IMR-90 (cell line): ENCODE results near the gene PAX8. TPM values are rescaled to one million over a fixed set of nuclear protein-coding genes. Genes with fewer than 3 reads are reported as not detected.
"Not testable (repeated sequence)": the region's sequence is repeated elsewhere in the genome, so short reads cannot be mapped to it uniquely, and the experiment has no call there.

ENCODE experiments used
- ATAC-seq: fragments of 200-7000 bp; cut with Tn5 transposase; 2 replicates; pipeline ENCODE4 v1.9.1; 2020; ENCODE audit warnings: low read depth, mild to moderate bottlenecking, moderate library complexity
- BruUV-seq: library from RNA; stranded (reverse); fragments of 400-500 nt; replicated peaks from 2 replicates; lab custom pipeline; 2021; lab: Mats Ljungman, UMichigan
- CTCF ChIA-PET: fragments of 300-600 bp; formaldehyde crosslinking; extraction: SDS; loops from one replicate; lab custom pipeline; 2021; ENCODE audit warnings: antibody characterized with exemption; lab: Yijun Ruan, JAX
- POLR2A ChIA-PET: fragments of 300-600 bp; sonication (Branson Sonifier 250); formaldehyde crosslinking; loops from one replicate; lab custom pipeline; 2022; ENCODE audit warnings: antibody characterized with exemption; ENCODE audit not compliant: unreplicated experiment; lab: Charles Lee
- DNase-seq: peaks from one replicate; pipeline ENCODE4 v3.0.0; 2013
- H2AFZ ChIP-seq: replicated peaks from 2 replicates; pipeline ENCODE3; 2013; ENCODE audit warnings: low read length, mild to moderate bottlenecking; ENCODE audit not compliant: poor library complexity
- H2AK5ac ChIP-seq: 2 replicates; pipeline ENCODE4 v1.6.1; 2013; ENCODE audit warnings: low read depth, low read length, inconsistent platforms
- H2AK9ac ChIP-seq: replicated peaks from 2 replicates; pipeline ENCODE3; 2013; ENCODE audit warnings: mild to moderate bottlenecking, low read depth, low read length, moderate library complexity; ENCODE audit not compliant: poor library complexity
- H2BK120ac ChIP-seq: 2 replicates; pipeline ENCODE4 v1.6.1; 2013; ENCODE audit warnings: low read depth, low read length, inconsistent platforms
- H2BK15ac ChIP-seq: 3 replicates; pipeline ENCODE4 v1.6.1; 2013; ENCODE audit warnings: low read depth, low read length, inconsistent platforms
- H2BK20ac ChIP-seq: 2 replicates; pipeline ENCODE4 v1.6.1; 2013; ENCODE audit warnings: low read depth, mild to moderate bottlenecking, inconsistent platforms, low read length, moderate library complexity
- H2BK5ac ChIP-seq: 2 replicates; pipeline ENCODE4 v1.6.1; 2013; ENCODE audit warnings: mild to moderate bottlenecking, low read depth, low read length, inconsistent platforms; ENCODE audit not compliant: poor library complexity, severe bottlenecking
- H3K14ac ChIP-seq: replicated peaks from 2 replicates; pipeline ENCODE4 v1.6.1; 2013; ENCODE audit warnings: low read depth, low read length, inconsistent platforms
- H3K18ac ChIP-seq: 2 replicates; pipeline ENCODE4 v1.6.1; 2013; ENCODE audit warnings: low read depth, low read length, control low read depth
- H3K23ac ChIP-seq: 2 replicates; pipeline ENCODE4 v1.6.1; 2013; ENCODE audit warnings: low read depth, low read length, inconsistent platforms
- H3K27ac ChIP-seq: 2 replicates; pipeline ENCODE4 v1.5.1; 2013; ENCODE audit warnings: mild to moderate bottlenecking, control low read depth, low read length; ENCODE audit not compliant: insufficient read depth
- H3K27me3 ChIP-seq: 2 replicates; pipeline ENCODE4 v1.6.1; 2013; ENCODE audit warnings: low read length; ENCODE audit not compliant: control insufficient read depth, insufficient read depth
- H3K36me3 ChIP-seq: 2 replicates; pipeline ENCODE4 v1.6.1; 2013; ENCODE audit warnings: low read length, mixed read lengths; ENCODE audit not compliant: control insufficient read depth, insufficient read depth
- H3K4ac ChIP-seq: 2 replicates; pipeline ENCODE4 v1.6.1; 2013; ENCODE audit warnings: low read depth, low read length, inconsistent platforms
- H3K4me1 ChIP-seq: 2 replicates; pipeline ENCODE4 v1.6.1; 2013; ENCODE audit warnings: low read length, mixed read lengths; ENCODE audit not compliant: control insufficient read depth, insufficient read depth
- H3K4me2 ChIP-seq: 2 replicates; pipeline ENCODE4 v1.6.1; 2013; ENCODE audit warnings: low read depth, mild to moderate bottlenecking, control low read depth, low read length, moderate library complexity
- H3K4me3 ChIP-seq: 2 replicates; pipeline ENCODE4 v1.5.1; 2013; ENCODE audit warnings: low read depth, mild to moderate bottlenecking, control low read depth, low read length, moderate library complexity; ENCODE audit not compliant: insufficient read depth
- H3K56ac ChIP-seq: 2 replicates; pipeline ENCODE4 v1.6.1; 2013; ENCODE audit warnings: low read length, inconsistent platforms; ENCODE audit not compliant: insufficient read depth; ENCODE audit errors: extremely low read depth
- H3K79me1 ChIP-seq, 2 experiments: 2 replicates each; pipeline ENCODE4 v1.6.1; 2013; ENCODE audit warnings: low read length in 2 of 2, inconsistent platforms in 1 of 2, low read depth in 1 of 2
- H3K9ac ChIP-seq: 2 replicates; pipeline ENCODE4 v1.6.1; 2013; ENCODE audit warnings: low read depth, low read length, control low read depth
- H3K9me1 ChIP-seq: 2 replicates; pipeline ENCODE4 v1.6.1; 2013; ENCODE audit warnings: low read length, inconsistent platforms; ENCODE audit not compliant: insufficient read depth
- H3K9me3 ChIP-seq: 2 replicates; pipeline ENCODE4 v1.6.1; 2013; ENCODE audit warnings: low read length; ENCODE audit not compliant: control insufficient read depth, insufficient read depth
- H4K20me1 ChIP-seq: 2 replicates; pipeline ENCODE4 v1.6.1; 2013; ENCODE audit warnings: low read length, inconsistent platforms; ENCODE audit not compliant: insufficient read depth
- H4K5ac ChIP-seq: 2 replicates; pipeline ENCODE4 v1.6.1; 2013; ENCODE audit warnings: mild to moderate bottlenecking, low read depth, low read length, control low read depth
- H4K8ac ChIP-seq, 2 experiments: 2 replicates each; pipeline ENCODE4 v1.6.1; 2013; ENCODE audit warnings: low read depth in 2 of 2, low read length in 2 of 2, control low read depth in 1 of 2, inconsistent platforms in 1 of 2
- H4K91ac ChIP-seq: 2 replicates; pipeline ENCODE4 v1.6.1; 2013; ENCODE audit warnings: low read depth, low read length, inconsistent platforms; ENCODE audit not compliant: insufficient read depth
- WGBS, 2 experiments: methylation state at CpG; one replicate each; pipeline versions ENCODE4 v1.1.5 to v1.1.7; 2013; ENCODE audit warnings: missing lambda C conversion rate in 2 of 2; ENCODE audit not compliant: insufficient read length in 1 of 2; ENCODE audit errors: extremely low coverage in 2 of 2; 5-methylcytosine and 5-hydroxymethylcytosine counted together
- dilution Hi-C: fragments of 300-500 bp; cut with HindIII; formaldehyde crosslinking; loops from one replicate; pipeline ENCODE4 v1.14.3; 2018; ENCODE audit warnings: low sequenced_read_pairs; ENCODE audit not compliant: unreplicated experiment
- in situ Hi-C: fragments of 300-500 bp; cut with MboI; formaldehyde crosslinking; loops from 3 replicates; pipeline ENCODE4 v1.14.3; 2019; ENCODE audit warnings: low sequenced_read_pairs, inconsistent platforms, mixed read lengths
- intact Hi-C: fragments of 100-400 bp; cut with micrococcal nuclease; formaldehyde crosslinking; loops from 2 replicates; pipeline ENCODE4 v1.10.0; 2022
- polyA plus RNA-seq, 3 experiments: library from polyadenylated mRNA; depleted of rRNA; stranded (reverse); fragments of >200 nt; gene quantifications; 2 replicates each; pipeline ENCODE4 v1.2.3, GENCODE V29; 2012; ENCODE audit warnings: low replicate concordance in 1 of 3
- total RNA-seq: library from RNA; depleted of rRNA; stranded (reverse); fragments of >200 nt; gene quantifications from 2 replicates; pipeline ENCODE4 v1.2.3, GENCODE V29; 2012

The PAX8 gene
- total and polyA plus RNA-seq, 2 of the 4 experiments (the other 2 are of a cell fraction) = 0.18 to 1.5 TPM

- H3K4me2 ChIP-seq, H2BK20ac ChIP-seq, H3K14ac ChIP-seq, H3K79me1 ChIP-seq, dilution Hi-C loops, POLR2A ChIA-PET, ATAC-seq, CTCF ChIA-PET, intact Hi-C loops, H2AFZ ChIP-seq, H2BK120ac ChIP-seq, H3K4me3 ChIP-seq, H4K8ac ChIP-seq, H4K20me1 ChIP-seq, H3K23ac ChIP-seq, H2BK5ac ChIP-seq, DNase-seq, H4K91ac ChIP-seq, H3K27ac ChIP-seq, H3K9ac ChIP-seq, H2AK5ac ChIP-seq, BruUV-seq, H2BK15ac ChIP-seq, H3K9me3 ChIP-seq, H2AK9ac ChIP-seq, H3K4ac ChIP-seq, H3K36me3 ChIP-seq, in situ Hi-C loops, H3K56ac ChIP-seq, H3K18ac ChIP-seq, H4K5ac ChIP-seq, H3K4me1 ChIP-seq: not testable (repeated sequence)
- peaks cover 28% of the 10 kb centered on the region for H3K27me3 ChIP-seq
- WGBS, 2 experiments = no CpG with 5 or more reads among the region's 5 CpGs
- peaks cover 12% of the 10 kb centered on the region for H3K9me1 ChIP-seq
Observed at GRCh38 chr2:113288674-113289149, 10.0 kb upstream of the PAX8 start.

DNA sequence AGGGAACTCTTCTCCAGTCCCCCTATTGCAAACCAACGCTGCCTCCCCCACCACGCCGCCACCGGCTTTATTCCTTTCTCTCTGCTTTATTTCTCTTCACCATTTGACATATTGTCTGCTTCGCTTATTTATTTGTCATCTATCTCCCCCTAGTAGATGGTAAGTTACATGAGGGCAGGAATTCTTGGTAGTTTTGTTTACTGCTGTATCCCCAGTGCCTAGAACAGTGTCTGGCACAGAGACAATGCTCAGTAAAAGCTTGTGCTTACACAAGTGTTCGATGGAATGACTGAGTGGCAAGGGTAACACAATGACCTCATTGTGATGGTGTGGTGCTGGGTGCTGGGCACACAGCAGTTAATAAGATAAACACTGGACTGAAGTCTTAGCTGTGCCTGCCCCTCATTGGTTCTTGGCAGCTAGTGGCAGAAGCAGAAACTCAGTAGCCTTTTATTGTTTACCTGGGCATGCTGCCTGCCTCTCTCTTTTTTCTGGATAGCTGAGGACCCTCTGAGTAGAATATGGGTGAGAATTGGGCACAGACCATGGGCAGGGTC is 9.5 kb upstream of the PAX8 start:
- H3K79me1 ChIP-seq, H2BK5ac ChIP-seq, in situ Hi-C loops, H3K56ac ChIP-seq, H3K36me3 ChIP-seq, H4K5ac ChIP-seq, H2AFZ ChIP-seq, H2BK120ac ChIP-seq, intact Hi-C loops, H3K14ac ChIP-seq, H2AK5ac ChIP-seq, H3K9me3 ChIP-seq, CTCF ChIA-PET, H4K8ac ChIP-seq, H4K20me1 ChIP-seq, ATAC-seq, H3K4ac ChIP-seq, H3K18ac ChIP-seq, H3K4me3 ChIP-seq, dilution Hi-C loops, H2AK9ac ChIP-seq, H3K9ac ChIP-seq, BruUV-seq, DNase-seq, H3K4me2 ChIP-seq, H2BK20ac ChIP-seq, POLR2A ChIA-PET, H3K23ac ChIP-seq, H2BK15ac ChIP-seq, H3K27ac ChIP-seq, H4K91ac ChIP-seq: not testable (repeated sequence)
- peaks cover 11% of the 10 kb centered on the region for H3K4me1 ChIP-seq
- peaks cover 25% of the 10 kb centered on the region for H3K27me3 ChIP-seq
- peaks cover 12% of the 10 kb centered on the region for H3K9me1 ChIP-seq
- WGBS, 2 experiments = no CpG with 5 or more reads among the region's 6 CpGs
